K562 (cell line): ENCODE measurements around the gene RPL36AL. TPM values are rescaled to one million over a fixed set of nuclear protein-coding genes. Genes with fewer than 3 reads are reported as not detected.

Experiments
- CBX5 ChIP-seq: IDR thresholded peaks from 2 replicates; pipeline ENCODE4 v1.6.1; 2014; ENCODE audit warnings: low read depth, borderline replicate concordance
- DLX4 ChIP-seq: fragments of 250-450 bp; sonication (Bioruptor Pico); IDR thresholded peaks from 2 replicates; pipeline ENCODE4 v1.6.1; 2021; ENCODE audit warnings: mild to moderate bottlenecking
- FOS ChIP-seq: IDR thresholded peaks from 3 replicates; pipeline ENCODE4 v1.6.1; 2011; ENCODE audit not compliant: insufficient read length; ENCODE audit errors: extremely low read depth
- GTF2A2 ChIP-seq: IDR thresholded peaks from 2 replicates; pipeline ENCODE4 v1.6.1; 2016; ENCODE audit warnings: mild to moderate bottlenecking, missing genetic modification characterization, missing compliant biosample characterization
- HDGF ChIP-seq: fragments of 450-650 bp; IDR thresholded peaks from 2 replicates; pipeline ENCODE4 v1.6.1; 2016
- NFXL1 ChIP-seq: fragments of 450-650 bp; formaldehyde crosslinking; IDR thresholded peaks from 2 replicates; pipeline ENCODE4 v1.4.0; 2021; ENCODE audit warnings: mild to moderate bottlenecking
- SMAD4 ChIP-seq: fragments of 250-450 bp; sonication (Bioruptor Pico); conservative IDR thresholded peaks from 2 replicates; pipeline ENCODE4 v1.8.0; 2021; ENCODE audit warnings: inconsistent platforms, mild to moderate bottlenecking, moderate library complexity
- SNRNP70 ChIP-seq: fragments of 200-400 bp; formaldehyde crosslinking; optimal IDR thresholded peaks from 2 replicates; pipeline ENCODE3; 2017; ENCODE audit warnings: low read depth, low read length
- TSHZ1 ChIP-seq: fragments of 250-450 bp; sonication (Bioruptor Pico); IDR thresholded peaks from 2 replicates; pipeline ENCODE4 v1.4.0; 2020; ENCODE audit warnings: mild to moderate bottlenecking, moderate library complexity
- UBTF ChIP-seq, 2 experiments: IDR thresholded peaks; 2 replicates each; pipeline ENCODE4 v1.6.1; 2012; ENCODE audit warnings: improper control_type of control experiment in 2 of 2, low read depth in 2 of 2, low read length in 2 of 2, borderline replicate concordance in 1 of 2
- USF2 ChIP-seq: sonication (generic); formaldehyde crosslinking; IDR thresholded peaks from 2 replicates; pipeline ENCODE4 v1.5.0; 2020; ENCODE audit warnings: missing genetic modification reagents
- ZKSCAN3 ChIP-seq: fragments of 250-450 bp; sonication (Bioruptor Pico); IDR thresholded peaks from 2 replicates; pipeline ENCODE4 v1.4.0; 2020
- ZNF518B ChIP-seq: fragments of 250-450 bp; sonication (Bioruptor Pico); IDR thresholded peaks from 2 replicates; pipeline ENCODE4 v1.5.0; 2021; ENCODE audit warnings: mild to moderate bottlenecking, moderate library complexity
- polyA plus RNA-seq, 8 experiments: library from polyadenylated mRNA; depleted of rRNA in 4 of 8; stranded (reverse) in 5 of 8; unstranded in 3 of 8; fragments of >200 nt; fragmentation: Nextera tagmentation in 2 of 8; fragmentation: Illumina TruSeq in 1 of 8; extraction: Ambion mirVana in 2 of 8; extraction: Trizol in 1 of 8; gene quantifications; 2 replicates each; pipeline versions ENCODE4 v1.2.1 to v1.2.3, GENCODE V29; 2011 to 2014; ENCODE audit warnings: inconsistent platforms in 1 of 8, missing spikeins in 1 of 8
- total RNA-seq, 7 experiments: library from RNA; depleted of rRNA in 6 of 7; stranded (reverse); fragments of >200 nt in 6 of 7; fragmentation: Illumina TruSeq in 2 of 7; extraction: Trizol in 2 of 7; gene quantifications; 2 replicates each; pipeline versions ENCODE4 v1.2.1 to v1.2.3, GENCODE V29; 2011 to 2021; ENCODE audit warnings: low replicate concordance in 1 of 7

The RPL36AL gene
- total and polyA plus RNA-seq, 9 of the 15 experiments (the other 6 are each of a cell fraction or from before 2014, with no cell fraction given), result 146 to 674 (median 360) TPM

- TF ChIP-seq TSHZ1 (CRISPR knock-in tag) (no peak), NFXL1 (CRISPR knock-in tag) (no peak), UBTF (IDR thresholded peaks at IDR 0.05; ENCODE audit: borderline replicate concordance in 1 of 2, low read depth in 2 of 2, low read length in 2 of 2) (peak in 1 of 2 experiments; percentile 59; a peak in 1 of 4 replicates), GTF2A2 (tag) (no peak), USF2 (CRISPR knock-in tag) (peak; percentile 73), SNRNP70 (no peak), HDGF (no peak), SMAD4 (CRISPR knock-in tag) (peak; percentile 55; the same call in 1 of the 2 replicates), ZKSCAN3 (no peak), CBX5 (no peak), FOS (peak; percentile 90), DLX4 (CRISPR knock-in tag) (no peak), ZNF518B (CRISPR knock-in tag) (no peak)
Measured at GRCh38 chr14:49620182-49621113, at the start of gene RPL36AL, which contains the start of gene MGAT2 (continued).
